CD4-positive, alpha-beta T cell (primary cell): ENCODE measurements around the gene LACTB. TPM values are rescaled to one million over a fixed set of nuclear protein-coding genes. Genes with fewer than 3 reads are reported as not detected.

Source experiments
- ATAC-seq: fragments of 200-7000 bp; cut with Tn5 transposase; one replicate; pipeline ENCODE4 v1.10.0; 2022; ENCODE audit warnings: mild to moderate bottlenecking; ENCODE audit not compliant: poor library complexity
- CTCF ChIA-PET: fragments of 350-600 bp; sonication (Branson Sonifier 250); formaldehyde crosslinking; loops from one replicate; lab custom pipeline; 2021; ENCODE audit warnings: antibody characterized with exemption, inconsistent platforms; lab: Charles Lee
- POLR2A ChIA-PET: fragments of 350-600 bp; sonication (Branson Sonifier 250); formaldehyde crosslinking; loops from one replicate; lab custom pipeline; 2021; ENCODE audit warnings: antibody characterized with exemption, inconsistent platforms; lab: Charles Lee
- DNase-seq, 14 experiments: peaks; one replicate each; pipeline ENCODE4 v3.0.0-alpha.2; 2013 to 2020; ENCODE audit warnings: mixed read lengths in 2 of 14
- H3K27ac ChIP-seq, 2 donors: one replicate each; pipeline versions ENCODE4 v1.5.1 to v1.7.0; 2013; ENCODE audit warnings: low read length in 2 of 2, low read depth in 1 of 2, mild to moderate bottlenecking in 1 of 2
- H3K27me3 ChIP-seq, 2 experiments: 1 replicate in 1 of 2; 2 replicates in 1 of 2; pipeline versions ENCODE4 v1.6.1 to v1.7.0; 2013; ENCODE audit warnings: low read length in 2 of 2, control low read depth in 1 of 2, mild to moderate bottlenecking in 1 of 2, moderate library complexity in 1 of 2; ENCODE audit not compliant: insufficient read depth in 2 of 2, control insufficient read depth in 1 of 2
- H3K36me3 ChIP-seq: one replicate; pipeline ENCODE4 v1.6.1; 2013; ENCODE audit warnings: low read length, control low read depth; ENCODE audit not compliant: insufficient read depth
- H3K4me1 ChIP-seq: one replicate; pipeline ENCODE4 v1.6.1; 2013; ENCODE audit warnings: low read length, control low read depth; ENCODE audit not compliant: insufficient read depth
- H3K4me3 ChIP-seq: one replicate; pipeline ENCODE4 v1.5.1; 2013; ENCODE audit warnings: mild to moderate bottlenecking, low read length, moderate library complexity
- H3K9me3 ChIP-seq, 2 experiments: 1 replicate in 1 of 2; 2 replicates in 1 of 2; pipeline versions ENCODE4 v1.6.1 to v1.7.0; 2013; ENCODE audit warnings: low read length in 2 of 2, mild to moderate bottlenecking in 2 of 2, control low read depth in 1 of 2, moderate library complexity in 1 of 2; ENCODE audit not compliant: control insufficient read depth in 1 of 2, insufficient read depth in 1 of 2
- H3K27ac Mint-ChIP-seq: one replicate; pipeline ENCODE4 v1.8.0; 2020; ENCODE audit warnings: mixed read lengths
- H3K27me3 Mint-ChIP-seq: one replicate; pipeline ENCODE4 v1.8.0; 2021; ENCODE audit warnings: mixed read lengths
- H3K36me3 Mint-ChIP-seq: one replicate; pipeline ENCODE4 v1.8.0; 2021; ENCODE audit warnings: low read depth, mixed read lengths
- H3K4me1 Mint-ChIP-seq: one replicate; pipeline ENCODE4 v1.8.0; 2021; ENCODE audit warnings: low read depth, mixed read lengths
- H3K4me3 Mint-ChIP-seq: one replicate; pipeline ENCODE4 v1.8.0; 2020; ENCODE audit warnings: mild to moderate bottlenecking, mixed read lengths
- H3K9me3 Mint-ChIP-seq: one replicate; pipeline ENCODE4 v1.8.0; 2020; ENCODE audit warnings: mixed read lengths
- intact Hi-C, 2 experiments: fragments of 100-400 bp; cut with DNase I in 1 of 2; cut with micrococcal nuclease in 1 of 2; formaldehyde crosslinking; loops; one replicate each; pipeline versions ENCODE4 v1.15.1 to v1.9.0; 2023 to 2025; cut with DNase I, micrococcal nuclease
- total RNA-seq, 174 experiments: library from RNA in 2 of 174; stranded (reverse) in 2 of 174; gene quantifications; one replicate each; pipeline ENCODE4 v1.2.3 and lab custom pipeline; 2021 to 2026
- TF ChIP-seq, protein P1 (sequence below): fragments of 200-600 bp; IDR thresholded peaks from one replicate; pipeline ENCODE4 v1.8.0; 2022; ENCODE audit warnings: antibody characterized with exemption, mild to moderate bottlenecking

LACTB gene
- total RNA-seq, 2 experiments from 2014 or later = 6.9 to 7.0 TPM

- no peak overlapping the region for H3K27ac ChIP-seq
- intact Hi-C loops = no loop called here
- no peak for ATAC-seq
- H3K27ac Mint-ChIP-seq = no peak overlapping the region
- ChIA-PET CTCF (no interaction called here), POLR2A (no interaction called here)
- H3K4me3 Mint-ChIP-seq = no peak overlapping the region
- H3K27me3 Mint-ChIP-seq = no peaks in the 10 kb centered on the region
- TF ChIP-seq, protein P1, sequence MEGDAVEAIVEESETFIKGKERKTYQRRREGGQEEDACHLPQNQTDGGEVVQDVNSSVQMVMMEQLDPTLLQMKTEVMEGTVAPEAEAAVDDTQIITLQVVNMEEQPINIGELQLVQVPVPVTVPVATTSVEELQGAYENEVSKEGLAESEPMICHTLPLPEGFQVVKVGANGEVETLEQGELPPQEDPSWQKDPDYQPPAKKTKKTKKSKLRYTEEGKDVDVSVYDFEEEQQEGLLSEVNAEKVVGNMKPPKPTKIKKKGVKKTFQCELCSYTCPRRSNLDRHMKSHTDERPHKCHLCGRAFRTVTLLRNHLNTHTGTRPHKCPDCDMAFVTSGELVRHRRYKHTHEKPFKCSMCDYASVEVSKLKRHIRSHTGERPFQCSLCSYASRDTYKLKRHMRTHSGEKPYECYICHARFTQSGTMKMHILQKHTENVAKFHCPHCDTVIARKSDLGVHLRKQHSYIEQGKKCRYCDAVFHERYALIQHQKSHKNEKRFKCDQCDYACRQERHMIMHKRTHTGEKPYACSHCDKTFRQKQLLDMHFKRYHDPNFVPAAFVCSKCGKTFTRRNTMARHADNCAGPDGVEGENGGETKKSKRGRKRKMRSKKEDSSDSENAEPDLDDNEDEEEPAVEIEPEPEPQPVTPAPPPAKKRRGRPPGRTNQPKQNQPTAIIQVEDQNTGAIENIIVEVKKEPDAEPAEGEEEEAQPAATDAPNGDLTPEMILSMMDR = no peak
- DNase-seq = no peak
- no peaks in the 10 kb centered on the region for H3K36me3 Mint-ChIP-seq
- no peak overlapping the region for H3K4me3 ChIP-seq
- no peaks in the 10 kb centered on the region for H3K9me3 Mint-ChIP-seq
- no peaks in the 10 kb centered on the region for H3K36me3 ChIP-seq
- H3K9me3 ChIP-seq = no peaks in the 10 kb centered on the region
- H3K4me1 Mint-ChIP-seq = no peaks in the 10 kb centered on the region
- H3K27me3 ChIP-seq = no peaks in the 10 kb centered on the region
- H3K4me1 ChIP-seq = no peaks in the 10 kb centered on the region
These were observed 54.6 kb downstream of the LACTB start for GRCh38 chr15:63176302-63176701.

DNA sequence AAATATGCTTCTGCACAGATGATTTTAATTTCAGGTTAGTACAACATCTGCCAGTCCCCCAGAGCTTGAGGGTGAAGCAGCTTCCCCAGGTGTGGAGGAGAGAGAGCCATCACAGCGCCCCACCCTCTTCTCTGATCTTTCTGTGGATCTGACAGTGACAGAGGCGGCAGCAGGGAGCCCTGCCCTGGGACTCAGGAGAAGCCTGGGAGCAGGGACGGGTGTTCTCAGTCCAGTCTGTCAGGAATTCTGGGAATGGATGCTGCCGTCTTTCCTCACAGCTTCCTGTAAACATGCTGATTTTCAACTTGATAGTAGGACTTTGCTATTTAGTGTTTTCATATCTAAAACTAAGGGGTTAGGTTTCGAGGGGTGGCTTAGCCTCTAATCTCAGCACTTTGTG is 56.4 kb downstream of the LACTB start:
- no peaks in the 10 kb centered on the region for H3K36me3 Mint-ChIP-seq
- H3K27ac Mint-ChIP-seq = no peak overlapping the region
- Histone ChIP-seq H3K4me1 (no peaks in the 10 kb centered on the region), H3K4me3 (no peak overlapping the region), H3K9me3 (no peaks in the 10 kb centered on the region), H3K27me3 (no peaks in the 10 kb centered on the region), H3K27ac (no peak overlapping the region), H3K36me3 (no peaks in the 10 kb centered on the region)
- DNase-seq = no peak
- no peaks in the 10 kb centered on the region for H3K27me3 Mint-ChIP-seq
- TF ChIP-seq, protein P1 = no peak
- H3K4me3 Mint-ChIP-seq = no peak overlapping the region
- POLR2A ChIA-PET = no interaction called here
- intact Hi-C loops = no loop called here
- no peaks in the 10 kb centered on the region for H3K9me3 Mint-ChIP-seq
- H3K4me1 Mint-ChIP-seq = no peaks in the 10 kb centered on the region
- no peak for ATAC-seq
- CTCF ChIA-PET = no interaction called here

GRCh38 chr15:63180746-63181145 is 59.1 kb downstream of the LACTB start:
- Mint-ChIP-seq H3K27me3 (no peaks in the 10 kb centered on the region), H3K27ac (no peak overlapping the region), H3K9me3 (no peaks in the 10 kb centered on the region), H3K36me3 (no peaks in the 10 kb centered on the region), H3K4me1 (no peaks in the 10 kb centered on the region), H3K4me3 (no peak overlapping the region)
- H3K9me3 ChIP-seq = no peaks in the 10 kb centered on the region
- no peak overlapping the region for H3K4me3 ChIP-seq
- no peaks in the 10 kb centered on the region for H3K27me3 ChIP-seq
- CTCF ChIA-PET = interaction anchor here (1.1 kb wide), 1 partner anchor 34 kb away, joined by 3 read pairs; no protein-coding TSS in a partner anchor
- H3K4me1 ChIP-seq = no peaks in the 10 kb centered on the region
- TF ChIP-seq, protein P1 = no peak
- H3K27ac ChIP-seq = no peak overlapping the region
- POLR2A ChIA-PET = interaction anchor here (2.2 kb wide), 1 partner anchor 11 kb away, joined by 7 read pairs; no protein-coding TSS in a partner anchor
- no peaks in the 10 kb centered on the region for H3K36me3 ChIP-seq
- no peak for DNase-seq
- no peak for ATAC-seq
- intact Hi-C loops = loop anchor here (5.0 to 10.0 kb wide), 2 partner anchors 222 to 914 kb away; partner anchors contain the start of genes CIAO2A (in 1 of the 2) and SNX1 (in 1 of the 2)
